ENCODE measurements around the gene NBEA.

GRCh38 chr13:35283856-35284255, 341.8 kb downstream of the NBEA start:
- TF ChIP-seq RAD21 (IDR thresholded peaks at IDR 0.05; ENCODE audit: low read depth) (no peak), REST (IDR thresholded peaks at IDR 0.05; ENCODE audit: low read depth) (no peak), CREB1 (IDR thresholded peaks at IDR 0.05; ENCODE audit: low read depth) (no peak), TAF1 (IDR thresholded peaks at IDR 0.05; ENCODE audit: low read depth) (no peak)

Measured in Ishikawa (cell line).